ENCODE data around the gene SLC6A6.
A peak's percentile ranks its signal among the peaks of the same experiment; 100 is the strongest.

SLC6A6 gene

DNA sequence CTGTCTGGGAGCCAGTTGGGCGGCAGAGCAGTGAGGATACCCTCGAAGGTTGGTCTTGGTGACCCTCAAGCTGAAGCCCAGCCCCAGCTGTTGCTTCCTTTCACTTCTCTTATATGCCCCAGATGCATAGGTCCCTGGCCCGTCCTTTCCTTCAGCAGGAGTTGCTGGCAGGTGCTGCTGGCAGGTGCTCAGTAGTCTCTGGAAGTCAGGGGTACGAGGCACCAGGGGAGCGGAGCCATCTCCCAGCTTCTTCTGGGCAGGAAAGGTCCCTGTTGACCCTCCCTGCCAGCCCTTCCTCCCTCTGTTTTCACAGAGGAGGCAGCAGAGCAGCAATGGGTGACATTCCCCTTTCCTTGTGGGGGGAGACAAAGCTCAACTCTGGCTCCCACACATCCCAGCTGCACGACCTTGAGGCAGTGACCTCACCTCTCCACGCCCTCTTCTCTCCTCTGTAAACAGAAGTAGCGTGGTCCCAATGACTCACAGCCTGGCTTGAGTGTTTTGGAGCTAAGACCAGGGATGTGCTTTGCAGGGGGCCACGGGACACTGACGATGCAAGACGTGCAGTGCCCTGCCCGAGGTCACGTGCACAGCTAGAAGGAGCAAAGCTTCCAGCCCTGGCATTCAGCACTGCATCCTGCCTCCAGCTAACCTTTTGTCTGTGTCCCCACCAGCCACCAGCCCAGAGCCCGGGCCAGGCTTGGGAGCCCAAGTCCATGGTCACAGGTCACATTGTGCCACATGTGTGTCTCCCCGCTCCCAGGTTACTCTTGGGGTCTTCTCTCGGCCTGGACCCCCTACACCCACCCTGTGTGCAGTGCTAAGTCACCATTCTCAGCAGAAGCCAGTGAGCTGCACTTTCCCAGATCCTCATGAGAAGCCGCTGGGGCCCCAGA lies 49.7 kb downstream of the SLC6A6 start:
- DNase-seq: peak in 16 of 56 donors; percentile 25 to 69 (median 50)

DNA sequence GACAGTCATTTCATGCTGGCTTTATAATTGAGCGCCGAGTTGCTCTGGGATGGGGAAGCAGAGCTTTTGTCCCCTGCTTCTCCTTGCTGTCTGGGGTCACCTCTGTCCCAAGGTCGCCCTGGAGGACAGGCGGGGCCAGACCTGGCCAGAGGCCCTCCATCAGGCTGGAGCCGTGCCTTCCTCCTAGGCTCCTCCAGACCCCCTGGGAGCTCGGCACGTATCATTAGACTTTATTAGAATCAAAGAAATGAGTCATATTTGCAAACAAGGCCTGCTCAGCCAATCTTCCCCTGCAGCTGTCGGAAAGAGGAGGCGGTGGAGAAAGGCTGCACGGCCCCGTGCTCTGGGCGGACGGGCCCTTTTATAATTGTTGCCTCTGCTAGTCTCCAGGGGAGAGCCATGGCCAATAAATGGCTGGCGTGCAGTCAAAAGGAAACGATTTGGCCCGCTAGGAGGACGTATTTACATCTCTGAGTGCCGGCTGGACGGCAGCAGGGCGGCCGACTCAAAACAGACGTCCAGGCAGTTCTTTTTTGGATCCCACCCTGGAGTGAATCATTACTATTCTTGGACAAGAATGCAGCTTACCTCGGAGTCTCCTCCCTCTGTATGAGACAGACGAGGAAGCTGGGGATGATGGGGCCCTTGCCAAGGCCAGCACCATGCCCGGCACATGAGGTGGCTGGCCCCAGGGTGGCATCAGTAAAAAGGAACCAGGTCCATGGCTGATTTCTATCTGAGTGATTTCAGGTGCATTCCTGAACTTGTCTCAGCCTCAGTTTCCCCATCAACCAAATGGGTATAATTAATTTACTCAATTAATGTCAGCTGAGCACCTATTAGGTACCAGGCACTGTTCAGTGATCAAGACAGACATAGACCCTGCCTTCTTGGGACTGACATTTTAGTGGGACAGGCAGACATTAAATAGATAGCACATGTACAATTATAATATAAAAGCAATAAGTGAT lies 50.6 kb downstream of the SLC6A6 start:
- peak in 54 of 56 donors; percentile 34 to 89 (median 72) for DNase-seq

DNA sequence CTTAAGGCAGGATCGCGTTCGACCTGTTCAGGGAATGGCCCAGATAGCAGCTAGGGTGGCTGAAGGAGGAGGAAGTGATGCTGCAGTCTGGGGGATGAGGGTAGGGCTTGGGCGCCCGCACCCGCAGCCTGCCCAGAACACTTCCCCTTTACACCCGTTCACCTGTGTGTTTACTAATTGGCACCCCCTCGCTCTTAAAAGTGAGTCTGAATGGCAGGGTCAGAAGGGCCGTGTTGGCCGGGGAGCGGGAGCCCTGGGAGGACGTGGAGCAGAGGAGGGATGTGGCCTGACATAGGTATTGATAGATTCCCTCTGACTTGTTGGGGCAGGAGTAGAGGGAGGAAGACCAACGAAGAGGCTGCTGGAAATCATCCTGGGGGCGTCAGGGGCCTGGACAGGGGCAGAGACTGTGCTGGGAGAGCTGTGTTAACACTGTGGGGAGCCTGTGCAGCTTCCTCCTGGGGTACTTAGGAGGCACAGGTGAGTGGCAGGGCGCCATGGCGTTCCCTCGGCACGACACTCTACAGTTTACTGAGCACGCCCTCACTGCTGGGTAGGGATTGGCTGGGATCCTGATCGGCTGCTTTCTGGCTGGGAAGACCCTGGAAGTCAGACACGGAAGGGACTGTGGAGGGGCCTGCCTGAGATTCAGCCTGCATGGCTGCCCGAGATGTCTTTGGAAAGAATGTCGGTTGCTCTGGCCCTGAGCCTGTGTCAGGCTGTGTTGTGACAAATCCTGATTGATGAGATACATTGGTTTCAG lies 51.7 kb downstream of the SLC6A6 start:
- peak in 4 of 56 donors; percentile 14 to 30 (median 21) for DNase-seq

DNA sequence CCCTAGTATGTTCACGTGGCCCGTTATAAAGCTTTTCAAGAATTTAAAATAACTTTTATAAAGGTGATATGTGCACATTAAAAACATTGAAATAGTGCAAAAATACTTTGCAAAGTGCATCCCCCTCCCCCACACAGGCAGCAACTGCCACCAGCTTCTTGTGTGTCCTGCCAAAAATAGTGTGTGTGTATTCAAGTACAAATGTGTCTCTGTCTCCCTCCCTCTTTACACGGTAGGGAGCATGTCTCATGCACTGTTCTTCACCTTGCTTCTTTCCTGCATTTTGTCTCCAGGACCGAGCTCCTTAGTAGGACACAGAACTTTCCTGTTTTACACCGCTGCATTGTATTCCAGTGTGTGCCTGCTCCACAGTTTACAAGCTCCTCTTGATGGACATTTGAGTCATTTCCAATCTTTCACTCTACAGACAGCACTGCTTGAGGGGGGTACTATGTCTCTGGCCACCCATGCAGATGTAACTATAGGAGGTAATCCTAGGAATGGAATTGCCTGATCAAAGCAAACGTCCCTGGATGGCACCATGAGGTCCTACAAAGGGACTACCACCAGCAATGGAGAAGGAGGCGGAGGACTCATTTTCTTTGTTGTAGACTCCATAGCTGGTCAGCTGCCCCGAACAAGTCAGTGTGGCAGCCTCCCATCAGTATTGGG lies 52.4 kb downstream of the SLC6A6 start:
- no peak for DNase-seq

DNA sequence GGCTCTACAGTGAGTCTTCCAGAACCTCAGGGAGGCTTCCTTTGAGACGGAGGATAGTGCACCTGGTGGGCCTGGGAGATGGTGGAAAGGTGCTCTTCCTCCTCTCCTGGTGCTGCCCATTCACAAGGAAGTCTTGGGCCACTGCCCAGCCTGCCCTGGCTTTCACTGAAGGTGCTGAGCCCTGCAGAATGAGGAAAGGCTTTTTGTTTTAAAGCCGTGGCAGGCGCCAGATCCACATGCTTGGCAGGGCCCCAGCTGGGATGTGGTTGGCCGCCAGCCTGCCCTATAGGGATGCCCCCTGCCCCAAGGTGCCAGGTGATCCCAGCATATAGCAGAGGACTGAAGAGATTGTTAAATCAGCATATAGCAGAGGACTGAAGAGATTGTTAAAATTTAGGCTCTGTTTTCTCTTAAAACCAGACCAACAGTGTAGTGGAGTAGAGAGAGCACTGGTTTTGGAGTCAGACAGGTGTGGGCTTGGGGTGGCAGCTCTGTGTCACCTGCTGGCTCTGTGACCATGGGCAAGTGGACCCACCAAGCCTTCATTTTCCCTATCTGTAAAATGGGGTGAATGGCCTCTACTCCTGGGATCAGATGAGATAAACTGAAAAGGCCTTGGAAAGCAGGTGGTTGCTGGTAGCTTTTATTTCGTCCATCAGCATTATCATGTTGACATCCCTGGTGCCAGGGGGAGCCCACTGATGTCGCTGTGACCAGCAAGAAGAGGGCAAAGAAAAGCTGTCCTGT lies 53.3 kb downstream of the SLC6A6 start:
- peak in 5 of 56 donors; percentile 19 to 57 (median 44) for DNase-seq

DNA sequence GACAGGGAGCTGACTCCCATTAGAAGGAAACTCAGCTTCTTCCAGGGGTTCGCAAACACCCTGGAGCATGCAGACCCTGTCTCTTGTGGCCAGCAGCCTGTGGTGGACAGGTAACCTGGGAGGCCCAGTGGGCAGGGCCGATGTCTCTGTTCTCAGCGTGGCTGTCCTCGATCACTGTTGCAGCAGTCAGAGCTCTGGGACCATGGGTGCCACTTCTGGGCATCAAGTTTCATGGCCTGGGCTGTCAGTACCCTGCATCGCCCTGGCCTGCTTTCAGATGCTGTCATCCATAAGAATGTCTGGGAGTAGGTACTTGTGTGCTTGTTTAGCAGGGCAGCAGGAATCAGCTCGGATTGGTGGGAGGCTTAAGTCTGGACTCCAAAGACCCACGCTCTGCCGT lies 54.4 kb downstream of the SLC6A6 start:
- DNase-seq: no peak

DNA sequence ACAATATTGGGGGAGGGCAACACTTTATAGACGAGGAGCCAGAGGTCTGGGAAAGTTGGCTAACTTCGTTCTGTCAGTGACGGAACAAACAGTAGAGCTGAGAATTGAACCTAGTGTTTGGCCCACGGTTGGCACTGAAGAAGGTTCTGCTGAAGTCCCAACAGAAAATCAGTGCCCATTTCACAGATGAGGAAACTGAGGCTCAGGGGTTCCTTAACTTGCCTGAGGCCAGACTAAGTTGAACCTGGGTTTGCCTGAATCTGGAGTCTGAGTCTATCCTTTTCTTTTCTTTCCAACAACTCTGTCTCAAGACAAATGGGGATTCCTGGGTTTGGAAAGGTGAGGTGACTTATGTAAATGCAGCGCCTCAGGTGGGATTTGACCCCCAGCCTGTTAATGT lies 55.1 kb downstream of the SLC6A6 start:
- no peak for DNase-seq

DNA sequence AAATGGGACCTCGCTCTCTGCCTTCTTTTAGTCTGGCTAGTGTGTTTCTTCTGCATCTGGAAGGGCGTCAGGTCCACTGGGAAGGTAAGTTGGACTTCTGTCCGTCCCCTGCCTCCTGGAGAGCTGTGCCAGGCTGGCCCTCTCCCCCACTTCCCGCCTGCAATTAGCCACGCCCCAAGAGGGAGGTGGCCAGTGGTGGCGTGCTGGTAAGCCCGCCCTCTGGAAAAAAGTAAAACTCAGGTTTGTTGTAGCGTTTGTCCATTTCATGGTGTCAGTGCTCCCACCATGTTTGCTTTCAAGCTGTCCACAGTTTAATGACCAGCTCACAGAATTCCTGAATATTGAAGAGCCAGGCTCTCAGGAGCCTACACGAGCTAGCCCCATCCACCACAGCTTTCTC lies 55.6 kb downstream of the SLC6A6 start:
- no peak for DNase-seq

DNA sequence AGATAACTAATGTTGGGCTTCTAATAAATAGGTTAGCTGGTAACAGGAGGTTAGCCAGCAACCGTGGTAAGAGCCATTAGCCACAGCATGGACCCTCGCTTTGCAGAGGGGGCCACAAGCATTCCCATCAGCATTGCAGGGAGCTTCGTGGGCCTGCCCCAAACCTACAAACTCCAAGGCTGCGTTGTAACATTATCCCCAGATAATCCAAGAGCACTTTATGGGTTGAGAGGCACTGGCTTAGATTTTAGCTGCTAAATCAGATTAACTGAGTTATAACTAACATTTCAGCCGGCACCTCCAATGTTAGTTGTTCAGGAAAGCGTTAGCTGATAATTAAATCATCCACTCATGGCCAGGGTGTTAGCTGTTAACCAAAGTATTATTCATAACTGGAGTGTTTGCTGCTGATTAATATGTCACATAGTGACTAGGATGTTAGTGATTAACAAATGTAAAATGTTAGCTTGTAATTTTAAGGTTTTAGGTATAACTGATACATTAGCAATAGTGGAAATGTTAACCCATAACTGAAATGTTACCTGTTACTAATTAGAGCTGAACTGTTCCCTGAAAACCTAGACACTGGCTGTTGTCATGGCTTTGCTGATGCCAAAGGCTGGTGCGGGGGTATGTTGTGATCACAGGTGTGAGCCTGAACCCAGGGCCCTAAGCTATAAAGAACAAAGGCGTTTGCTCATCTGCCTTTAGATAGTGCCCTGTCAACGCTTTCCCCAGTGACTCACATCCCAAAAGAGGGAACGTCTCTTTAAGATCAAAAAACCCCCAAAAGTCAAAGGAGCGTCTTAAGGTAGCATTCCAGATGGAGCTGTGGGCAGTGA lies 56.2 kb downstream of the SLC6A6 start:
- no peak for DNase-seq

DNA sequence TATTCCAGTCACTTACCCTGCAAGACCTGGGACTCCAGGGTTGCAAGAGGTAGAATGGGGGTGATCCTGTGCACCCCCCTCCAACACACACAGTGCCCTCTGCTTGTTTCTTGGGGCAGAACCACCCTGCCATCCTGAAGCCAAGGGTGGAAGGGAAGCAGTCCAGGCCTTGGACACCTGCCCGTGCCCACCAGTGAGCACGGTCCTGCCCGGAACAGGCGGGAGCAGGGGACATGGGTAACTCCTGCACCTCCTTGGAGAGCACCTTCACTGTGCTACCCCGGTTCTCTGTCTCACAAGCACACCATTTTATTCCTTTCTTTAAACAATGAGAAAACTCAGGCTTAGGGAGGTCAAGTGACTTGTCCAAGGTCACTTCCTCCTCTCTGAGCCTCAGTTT lies 57.0 kb downstream of the SLC6A6 start:
- DNase-seq: no peak

DNA sequence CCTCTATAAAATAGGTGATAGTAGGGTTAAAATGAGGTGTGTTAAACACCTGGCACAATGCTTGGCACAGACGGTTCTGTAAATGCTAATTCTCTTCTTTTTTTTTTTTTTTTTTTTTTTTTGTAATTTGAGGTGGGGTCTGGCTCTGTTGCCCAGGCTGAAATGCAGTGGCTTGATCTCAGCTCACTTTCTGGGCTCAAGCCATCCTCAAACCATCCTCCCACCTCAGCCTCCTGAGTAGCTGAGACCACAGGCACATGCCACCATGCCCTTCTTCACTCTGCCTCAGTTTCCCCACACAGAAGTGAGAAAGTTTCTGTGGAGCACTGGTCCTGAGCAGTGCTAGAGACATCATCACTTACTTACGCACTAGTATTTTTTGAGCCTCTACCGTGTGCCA lies 57.4 kb downstream of the SLC6A6 start:
- no peak for DNase-seq

DNA sequence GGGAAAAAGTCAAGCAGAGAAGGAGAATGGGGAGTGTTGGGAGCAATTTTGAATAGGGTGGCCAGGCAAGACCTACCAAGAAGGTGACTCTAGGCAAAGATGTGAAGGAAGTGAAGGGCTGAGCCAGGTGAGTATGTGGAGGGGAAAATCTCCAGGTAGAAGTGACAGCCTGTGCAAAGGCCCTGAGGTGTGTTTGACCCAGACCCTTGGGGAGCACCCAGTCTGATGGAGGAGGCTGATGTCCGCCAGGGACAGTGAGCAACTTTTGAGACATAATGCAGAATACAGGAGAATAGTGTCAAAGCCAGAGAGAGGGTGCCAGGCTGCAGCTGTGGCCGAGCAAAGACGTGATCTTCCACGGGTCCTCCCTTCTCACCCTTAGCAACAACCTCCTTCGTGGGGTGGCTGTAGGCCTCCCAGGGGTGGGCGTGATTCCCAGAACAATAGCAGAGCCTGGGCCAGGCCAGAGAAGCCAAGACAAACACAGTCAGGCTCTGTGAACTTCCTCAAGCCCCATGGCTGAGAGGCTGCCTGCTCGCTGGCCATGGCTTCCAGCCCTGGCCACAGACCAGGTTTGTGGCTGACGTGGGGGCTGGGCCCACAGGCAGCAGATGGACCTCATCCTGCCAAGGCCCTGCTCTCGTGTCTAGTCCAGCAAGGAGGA lies 58.1 kb downstream of the SLC6A6 start:
- peak in 50 of 56 donors; percentile 22 to 84 (median 66) for DNase-seq

DNA sequence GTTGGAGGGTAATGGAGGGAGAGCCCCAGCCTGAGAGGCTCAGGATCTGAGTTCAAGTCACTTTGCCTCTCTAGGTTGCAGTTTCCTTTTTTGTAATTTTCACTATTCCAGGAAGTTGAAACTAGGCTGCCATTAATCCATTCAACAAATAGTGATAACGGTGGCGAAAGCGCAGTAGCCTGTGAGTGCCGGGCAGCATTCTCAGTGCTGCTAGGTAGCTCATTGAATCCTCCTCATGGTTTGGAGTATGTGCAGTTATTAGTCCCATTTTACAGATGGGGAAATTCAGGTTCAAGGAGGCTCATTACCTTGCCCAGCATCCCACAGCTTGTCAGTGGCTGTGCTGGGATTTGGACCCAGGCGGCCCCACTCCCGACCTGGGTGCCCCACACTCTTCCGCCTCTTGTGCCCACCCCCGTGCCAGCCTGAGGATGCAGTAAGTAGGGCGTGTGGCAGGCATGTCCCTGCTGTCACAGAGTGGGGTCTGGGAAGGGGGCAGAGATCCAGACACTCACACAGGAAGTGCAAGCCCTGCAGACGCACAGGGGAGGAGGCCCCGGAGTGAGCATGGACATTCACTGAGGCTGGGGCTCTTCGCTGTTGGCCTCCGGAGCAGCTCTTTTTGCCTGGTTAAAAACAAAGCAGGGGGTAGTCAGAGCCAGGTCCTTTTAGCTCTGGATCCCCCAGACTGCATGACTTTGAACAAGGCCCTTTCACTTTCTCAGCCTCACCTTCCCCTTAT lies 58.8 kb downstream of the SLC6A6 start:
- DNase-seq: no peak

DNA sequence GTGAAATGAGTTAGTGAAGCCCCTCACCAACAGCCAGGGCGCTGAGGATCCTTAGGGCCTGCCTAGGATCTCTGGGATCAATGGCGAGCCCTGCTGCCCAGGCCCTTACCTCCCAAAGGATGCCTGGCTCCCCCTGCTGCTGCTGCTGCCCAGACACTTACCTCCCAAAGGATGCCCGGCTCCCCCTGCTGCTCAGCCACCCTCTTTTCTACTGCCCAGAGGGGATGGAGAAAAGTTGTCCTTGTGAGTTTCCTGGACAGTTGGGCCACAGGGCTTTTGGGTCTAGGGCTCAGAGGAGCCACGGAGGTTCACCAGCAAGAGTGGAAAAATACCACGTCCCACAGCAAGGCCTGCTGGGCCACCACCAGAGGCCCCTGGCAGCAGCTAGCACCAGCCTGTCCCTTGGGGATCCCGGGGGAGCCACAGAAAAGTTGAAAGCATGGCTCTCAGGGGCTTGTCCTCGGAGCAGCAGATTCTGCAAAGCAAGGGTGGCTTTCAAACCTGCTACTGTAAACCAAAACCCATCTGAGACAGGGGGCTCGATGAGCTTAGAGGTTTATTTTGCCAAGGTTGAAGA lies 59.4 kb downstream of the SLC6A6 start:
- DNase-seq: peak in 34 of 56 donors; percentile 5 to 75 (median 29)

DNA sequence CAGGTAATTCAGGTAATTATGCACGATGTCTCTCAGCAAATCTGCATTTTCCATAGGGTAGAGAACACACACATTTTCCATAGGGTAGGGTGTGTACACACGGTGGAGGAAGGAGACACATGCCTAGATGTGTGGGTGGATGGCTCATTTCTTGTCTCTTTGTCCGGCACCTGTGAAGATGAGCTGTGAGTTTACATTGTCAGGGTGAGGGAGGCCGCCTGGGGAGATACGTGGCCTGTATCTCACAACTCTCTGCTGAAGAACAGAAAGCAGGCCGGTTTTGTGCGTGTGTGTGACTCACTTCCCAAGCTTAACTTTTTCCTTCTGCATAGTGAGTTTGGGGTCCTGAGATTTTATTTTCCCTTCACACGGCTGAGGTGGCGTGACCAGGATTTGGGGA lies 60.3 kb downstream of the SLC6A6 start:
- DNase-seq: no peak

DNA sequence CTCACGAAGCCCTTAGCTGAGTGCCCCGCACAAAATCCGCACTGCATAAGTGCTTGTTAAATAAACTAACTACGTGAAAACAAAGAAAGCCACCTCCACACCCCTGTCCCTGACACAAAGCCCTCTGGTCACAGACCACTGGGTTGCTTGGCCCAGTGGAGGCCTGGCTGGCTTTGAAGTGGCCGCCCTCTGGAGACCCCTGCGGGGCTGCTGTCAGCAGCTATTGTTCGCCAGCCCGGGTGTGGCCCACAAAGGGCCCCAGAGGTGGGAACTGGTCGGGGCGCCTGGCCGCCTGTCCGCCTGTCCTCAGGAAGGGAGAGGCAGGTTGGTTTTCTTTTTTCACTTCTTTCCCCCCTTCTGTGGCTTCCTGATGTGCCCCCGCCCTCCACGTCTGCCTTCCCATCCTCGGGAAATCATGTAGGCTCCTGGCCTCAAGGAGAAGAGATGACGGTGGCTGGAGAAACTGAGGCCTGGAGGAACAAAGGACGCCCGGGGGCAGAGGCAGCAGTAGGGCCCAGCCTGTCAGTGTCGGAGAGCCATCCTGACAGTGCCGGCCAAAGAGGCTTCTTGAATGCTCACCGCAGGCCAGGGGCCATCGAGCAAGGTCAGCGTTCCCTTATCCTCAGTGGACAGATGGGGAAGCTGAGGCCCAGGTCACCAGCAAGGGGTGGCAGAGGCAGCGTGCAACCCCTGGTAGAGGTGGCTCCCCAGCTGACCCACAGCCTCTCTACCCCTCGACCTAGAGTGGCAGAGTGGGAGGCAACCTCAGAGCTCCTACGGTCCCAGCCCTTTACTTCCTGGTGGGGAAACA lies 61.1 kb downstream of the SLC6A6 start:
- DNase-seq: no peak

DNA sequence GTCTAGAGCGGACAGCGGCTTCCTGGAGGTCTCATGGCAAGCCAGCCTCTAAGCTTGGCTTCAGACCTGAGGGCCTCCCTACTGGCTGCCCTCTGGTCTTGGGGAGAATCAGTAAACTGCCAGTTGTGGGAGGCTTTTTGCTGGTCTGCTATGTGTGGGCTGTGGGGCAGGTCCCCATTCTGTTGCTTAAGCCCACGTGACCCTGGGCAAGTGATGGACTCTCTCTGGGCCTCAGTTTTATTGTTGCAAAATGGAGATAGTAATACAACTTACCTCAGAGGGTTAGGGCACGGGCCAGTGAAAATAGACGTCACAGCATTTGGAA lies 61.7 kb downstream of the SLC6A6 start:
- DNase-seq: no peak

All from nucleus accumbens (tissue), 56 donors.